ENCODE data around the gene AGBL2. TPM values are rescaled to one million over a fixed set of nuclear protein-coding genes. Genes with fewer than 3 reads are reported as not detected.
"Not testable (repeated sequence)": the region's sequence is repeated elsewhere in the genome, so short reads cannot be mapped to it uniquely, and the experiment has no call there.

The AGBL2 gene
- total RNA-seq, 1 experiment from 2014 or later, result not detected

DNA sequence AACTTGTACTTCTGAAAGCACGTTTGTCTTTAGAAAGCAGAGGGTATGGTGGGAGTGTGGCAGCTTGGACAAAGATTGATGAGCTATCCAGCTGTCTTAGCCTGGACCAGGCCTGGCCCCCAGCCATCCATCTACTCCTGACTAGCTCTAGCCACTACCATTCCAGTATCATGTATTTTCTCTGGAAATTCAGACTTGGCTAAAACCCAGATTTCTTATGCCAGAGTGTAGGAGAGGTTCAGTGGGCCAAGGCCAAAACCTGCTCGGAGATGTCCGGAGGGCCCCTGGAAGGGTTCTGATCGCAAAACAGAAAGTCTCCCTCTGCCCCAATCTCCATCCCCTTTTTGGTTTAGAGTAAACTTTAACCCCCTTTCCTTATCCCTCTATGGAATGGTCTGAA, 48.0 kb downstream of the AGBL2 start:
- Histone ChIP-seq H2AFZ (ENCODE audit: low read depth, low read length, poor library complexity, severe bottlenecking) (no peak overlapping the region), H3K4me2 (ENCODE audit: low read length) (no peak overlapping the region), H3K9me2 (ENCODE audit: insufficient read depth) (no peaks in the 10 kb centered on the region), H3K79me2 (ENCODE audit: insufficient read depth, low read length) (no peaks in the 10 kb centered on the region), H3K4me1 (ENCODE audit: control insufficient read depth in 1 of 2, insufficient read depth in 2 of 2, low read length in 2 of 2) (peaks cover 0 to 29% of the 10 kb centered on the region in 2 experiments; a peak in 3 of 4 replicates), H3K36me3 (ENCODE audit: control insufficient read depth in 1 of 2, insufficient read depth in 2 of 2, low read length in 2 of 2) (no peaks in the 10 kb centered on the region), H3K27me3 (ENCODE audit: insufficient read depth, low read length) (no peaks in the 10 kb centered on the region), H3K4me3 (replicated peaks in 1 of 2; ENCODE audit: low read depth in 1 of 2, low read length in 2 of 2) (no peak overlapping the region), H3K27ac (ENCODE audit: low read depth, low read length) (no peak overlapping the region), H3K9ac (ENCODE audit: low read length) (no peak overlapping the region), H3K9me3 (ENCODE audit: control insufficient read depth in 1 of 2, insufficient read depth in 1 of 2, low read depth in 1 of 2, low read length in 2 of 2) (no peaks in the 10 kb centered on the region), H4K20me1 (ENCODE audit: insufficient read depth) (no peaks in the 10 kb centered on the region)
- ChIA-PET RAD21 (ENCODE audit: low non-redundant PET in 1 of 2, low total read pairs in 2 of 2, uncharacterized antibody in 2 of 2, unreplicated experiment in 2 of 2) (no interaction called here), CTCF (no interaction called here), POLR2A (no interaction called here)
- intact Hi-C loops (cut with micrococcal nuclease), result no loop called here
- no TSS peak for BruUV-seq (replicated peaks)
- DNase-seq (ENCODE audit: low read depth, low spot score), result no peak
- ATAC-seq, result no peak
- TF ChIP-seq SIN3A (IDR thresholded peaks at IDR 0.05; ENCODE audit: low read depth) (no peak), SP1 (IDR thresholded peaks at IDR 0.05; ENCODE audit: low read depth) (no peak), CBX3 (IDR thresholded peaks at IDR 0.05; ENCODE audit: low read depth) (no peak), MAX (IDR thresholded peaks at IDR 0.05) (no peak)
- TF ChIP-seq, protein P1, sequence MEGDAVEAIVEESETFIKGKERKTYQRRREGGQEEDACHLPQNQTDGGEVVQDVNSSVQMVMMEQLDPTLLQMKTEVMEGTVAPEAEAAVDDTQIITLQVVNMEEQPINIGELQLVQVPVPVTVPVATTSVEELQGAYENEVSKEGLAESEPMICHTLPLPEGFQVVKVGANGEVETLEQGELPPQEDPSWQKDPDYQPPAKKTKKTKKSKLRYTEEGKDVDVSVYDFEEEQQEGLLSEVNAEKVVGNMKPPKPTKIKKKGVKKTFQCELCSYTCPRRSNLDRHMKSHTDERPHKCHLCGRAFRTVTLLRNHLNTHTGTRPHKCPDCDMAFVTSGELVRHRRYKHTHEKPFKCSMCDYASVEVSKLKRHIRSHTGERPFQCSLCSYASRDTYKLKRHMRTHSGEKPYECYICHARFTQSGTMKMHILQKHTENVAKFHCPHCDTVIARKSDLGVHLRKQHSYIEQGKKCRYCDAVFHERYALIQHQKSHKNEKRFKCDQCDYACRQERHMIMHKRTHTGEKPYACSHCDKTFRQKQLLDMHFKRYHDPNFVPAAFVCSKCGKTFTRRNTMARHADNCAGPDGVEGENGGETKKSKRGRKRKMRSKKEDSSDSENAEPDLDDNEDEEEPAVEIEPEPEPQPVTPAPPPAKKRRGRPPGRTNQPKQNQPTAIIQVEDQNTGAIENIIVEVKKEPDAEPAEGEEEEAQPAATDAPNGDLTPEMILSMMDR (IDR thresholded peaks at IDR 0.05 in 2 of 3, conservative IDR thresholded peaks at IDR 0.05 in 1 of 3; ENCODE audit: borderline replicate concordance in 1 of 3, insufficient read depth in 1 of 3, low read depth in 2 of 3, low read length in 2 of 3), result no peak

DNA sequence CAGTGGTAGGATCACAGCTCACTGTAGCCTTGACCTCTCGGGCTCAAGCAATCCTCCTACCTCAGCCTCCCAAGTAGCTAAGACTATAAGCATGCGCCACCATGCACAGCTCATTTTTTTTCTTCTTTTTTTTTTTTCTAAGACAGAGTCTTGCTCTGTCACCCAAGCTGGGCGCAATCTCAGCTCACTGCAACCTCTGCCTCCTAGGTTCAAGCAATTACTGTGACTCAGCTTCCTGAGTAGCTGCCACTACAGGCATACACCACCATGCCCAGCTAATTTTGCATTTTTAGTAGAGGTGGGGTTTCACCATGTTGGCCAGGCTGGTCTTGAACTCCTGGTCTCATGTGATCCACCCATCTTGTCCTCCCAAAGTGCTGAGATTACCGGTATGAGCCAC, 50.2 kb downstream of the AGBL2 start:
- H2AFZ ChIP-seq (ENCODE audit: low read depth, low read length, poor library complexity, severe bottlenecking); H3K9me2 ChIP-seq (ENCODE audit: insufficient read depth); CTCF ChIA-PET: not testable (repeated sequence)

More for the DNA sequence above, 50.2 kb downstream of the AGBL2 start:
- BruUV-seq (replicated peaks); intact Hi-C loops (cut with micrococcal nuclease); H3K9ac ChIP-seq (ENCODE audit: low read length); H3K4me3 ChIP-seq (replicated peaks in 1 of 2; ENCODE audit: low read depth in 1 of 2, low read length in 2 of 2); H3K27me3 ChIP-seq (ENCODE audit: insufficient read depth, low read length); POLR2A ChIA-PET; H3K27ac ChIP-seq (ENCODE audit: low read depth, low read length); H3K79me2 ChIP-seq (ENCODE audit: insufficient read depth, low read length); H3K36me3 ChIP-seq (ENCODE audit: control insufficient read depth in 1 of 2, insufficient read depth in 2 of 2, low read length in 2 of 2); H4K20me1 ChIP-seq (ENCODE audit: insufficient read depth); RAD21 ChIA-PET (ENCODE audit: low non-redundant PET in 1 of 2, low total read pairs in 2 of 2, uncharacterized antibody in 2 of 2, unreplicated experiment in 2 of 2); DNase-seq (ENCODE audit: low read depth, low spot score); H3K9me3 ChIP-seq (ENCODE audit: control insufficient read depth in 1 of 2, insufficient read depth in 1 of 2, low read depth in 1 of 2, low read length in 2 of 2): not testable (repeated sequence)
- Histone ChIP-seq H3K4me1 (ENCODE audit: control insufficient read depth in 1 of 2, insufficient read depth in 2 of 2, low read length in 2 of 2) (peaks cover 0 to 27% of the 10 kb centered on the region in 2 experiments; a peak in 3 of 4 replicates), H3K4me2 (ENCODE audit: low read length) (peak overlapping the region; percentile 41)
- peak; percentile 45 for ATAC-seq
